ENCODE results near the gene PSMG1. TPM values are rescaled to one million over a fixed set of nuclear protein-coding genes. Genes with fewer than 3 reads are reported as not detected.

The PSMG1 gene
- total and polyA plus RNA-seq, 10 of the 15 experiments (the other 5 are each of a cell fraction or from before 2014, with no cell fraction given), result 21.3 to 248 (median 121) TPM

GRCh38 chr21:39144191-39144590 is 39.1 kb downstream of the PSMG1 start:
- Histone ChIP-seq H3K27me3 (replicated peaks in 1 of 2; ENCODE audit: control insufficient read depth in 2 of 2, insufficient read depth in 2 of 2, low read length in 1 of 2) (0 out of 4 replicates have a peak, but pooled peaks cover 0 to 2% of the 10 kb centered on the region in 2 experiments), H3K9me3 (replicated peaks; ENCODE audit: control insufficient read depth, insufficient read depth, low read length) (no peaks in the 10 kb centered on the region; the same call in 2 of the 3 replicates), H2AFZ (ENCODE audit: control insufficient read depth, low read depth, low read length) (no peak overlapping the region), H3K27ac (ENCODE audit: control insufficient read depth, insufficient read depth) (no peak overlapping the region), H3K4me1 (ENCODE audit: control insufficient read depth, insufficient read depth, low read length) (no peaks in the 10 kb centered on the region), H3K36me3 (ENCODE audit: control insufficient read depth in 2 of 2, insufficient read depth in 2 of 2, low read length in 1 of 2) (no peaks in the 10 kb centered on the region), H3K4me3 (no peak overlapping the region), H3K9ac (ENCODE audit: control insufficient read depth, insufficient read depth, low read length) (no peak overlapping the region), H3K4me2 (ENCODE audit: control insufficient read depth, insufficient read depth) (no peak overlapping the region), H3K79me2 (ENCODE audit: control insufficient read depth, insufficient read depth, low read length) (no peaks in the 10 kb centered on the region), H4K20me1 (ENCODE audit: control insufficient read depth, insufficient read depth) (no peaks in the 10 kb centered on the region)
- DNase-seq (ENCODE audit: low read depth, low spot score), result no peak
- ChIA-PET SMC1A (ENCODE audit: uncharacterized antibody, unreplicated experiment) (no interaction called here), RAD21 (ENCODE audit: unreplicated experiment) (no interaction called here), POLR2A (no interaction called here), CTCF (no interaction called here)
- intact Hi-C loops (cut with micrococcal nuclease; ENCODE audit: unreplicated experiment), result no loop called here
- BruUV-seq (replicated peaks), result no TSS peak
- FAIRE-seq, result no peak
- no peak for ATAC-seq
- in situ Hi-C loops (cut with MboI), result loop anchor here (10.0 kb wide), 1 partner anchor 419 kb away; no protein-coding TSS in a partner anchor
- 21% methylated on average over 3 of the region's 3 CpGs for WGBS (ENCODE audit: insufficient coverage, insufficient replicate concordance, low lambda C conversion rate, missing lambda C conversion rate)
- TF ChIP-seq CUX1 (IDR thresholded peaks at IDR 0.05; ENCODE audit: insufficient replicate concordance, low read depth, low read length) (no peak), PBX3 (IDR thresholded peaks at IDR 0.05; ENCODE audit: insufficient replicate concordance, low read depth, low read length) (no peak), BCL3 (IDR thresholded peaks at IDR 0.05; ENCODE audit: borderline replicate concordance, insufficient read depth, low read depth, low read length, poor library complexity, severe bottlenecking) (no peak), ETV6 (conservative IDR thresholded peaks at IDR 0.05 in 1 of 2, IDR thresholded peaks at IDR 0.05 in 1 of 2; ENCODE audit: borderline replicate concordance in 1 of 2, low read depth in 1 of 2) (no peak), ZNF217 (IDR thresholded peaks at IDR 0.05) (no peak), SREBF1 (IDR thresholded peaks at IDR 0.05; ENCODE audit: low read length) (no peak), E4F1 (IDR thresholded peaks at IDR 0.05; ENCODE audit: borderline replicate concordance, partially characterized antibody) (no peak), FOXK2 (IDR thresholded peaks at IDR 0.05) (no peak), NKRF (conservative IDR thresholded peaks at IDR 0.05) (no peak), FOS (IDR thresholded peaks at IDR 0.05; ENCODE audit: borderline replicate concordance, extremely low read depth, insufficient read length) (no peak)

All from GM12878 (cell line).